GM12801 (cell line): ENCODE measurements around the gene HOXC9.

Source experiments
- TF ChIP-seq, protein P1 (sequence below): IDR thresholded peaks from one replicate; pipeline ENCODE4 v1.5.1; 2011; ENCODE audit warnings: control low read depth; ENCODE audit not compliant: insufficient read length; ENCODE audit errors: extremely low read depth

Gene HOXC9

DNA sequence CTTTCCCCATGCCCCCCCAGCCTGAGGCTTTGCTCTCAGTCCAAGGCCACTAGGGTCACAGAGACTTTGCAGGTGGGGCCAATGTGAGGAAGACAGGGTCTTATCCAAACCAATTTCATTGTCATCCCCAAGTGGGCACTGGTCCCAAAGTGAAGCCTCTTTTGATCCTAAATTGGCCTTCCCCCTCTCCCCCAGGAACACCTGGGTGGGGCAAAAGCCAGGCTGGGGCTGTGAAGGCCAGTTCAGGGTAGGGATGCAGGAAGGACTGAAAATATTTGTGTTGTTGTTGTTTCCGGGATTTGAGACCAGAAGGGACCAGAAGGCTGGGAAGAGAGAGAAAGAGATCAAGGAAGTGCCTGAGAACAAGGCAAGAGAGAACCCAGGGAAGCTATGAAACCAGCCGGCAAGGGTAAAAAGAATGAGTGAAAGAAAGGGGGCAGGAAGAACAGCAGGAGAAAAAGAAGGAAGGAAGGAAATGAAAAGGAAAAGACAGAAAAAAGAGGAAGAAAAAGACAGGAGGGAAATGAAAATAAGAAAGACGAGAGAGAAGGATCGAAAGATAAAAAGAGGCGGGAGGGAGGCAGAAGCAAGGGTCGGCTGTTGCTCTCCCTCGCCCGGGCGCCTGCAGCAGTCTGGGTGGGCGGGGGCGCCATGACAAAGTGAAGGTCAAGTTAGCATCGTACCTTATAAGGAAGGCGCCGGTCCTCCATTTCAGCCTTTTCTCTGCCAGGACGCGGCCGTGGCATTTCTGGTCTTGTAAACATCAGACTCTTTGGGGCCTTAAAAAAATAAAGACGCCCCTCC, 34.5 kb upstream of the HOXC9 start:
- TF ChIP-seq, protein P1, sequence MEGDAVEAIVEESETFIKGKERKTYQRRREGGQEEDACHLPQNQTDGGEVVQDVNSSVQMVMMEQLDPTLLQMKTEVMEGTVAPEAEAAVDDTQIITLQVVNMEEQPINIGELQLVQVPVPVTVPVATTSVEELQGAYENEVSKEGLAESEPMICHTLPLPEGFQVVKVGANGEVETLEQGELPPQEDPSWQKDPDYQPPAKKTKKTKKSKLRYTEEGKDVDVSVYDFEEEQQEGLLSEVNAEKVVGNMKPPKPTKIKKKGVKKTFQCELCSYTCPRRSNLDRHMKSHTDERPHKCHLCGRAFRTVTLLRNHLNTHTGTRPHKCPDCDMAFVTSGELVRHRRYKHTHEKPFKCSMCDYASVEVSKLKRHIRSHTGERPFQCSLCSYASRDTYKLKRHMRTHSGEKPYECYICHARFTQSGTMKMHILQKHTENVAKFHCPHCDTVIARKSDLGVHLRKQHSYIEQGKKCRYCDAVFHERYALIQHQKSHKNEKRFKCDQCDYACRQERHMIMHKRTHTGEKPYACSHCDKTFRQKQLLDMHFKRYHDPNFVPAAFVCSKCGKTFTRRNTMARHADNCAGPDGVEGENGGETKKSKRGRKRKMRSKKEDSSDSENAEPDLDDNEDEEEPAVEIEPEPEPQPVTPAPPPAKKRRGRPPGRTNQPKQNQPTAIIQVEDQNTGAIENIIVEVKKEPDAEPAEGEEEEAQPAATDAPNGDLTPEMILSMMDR, result no peak

DNA sequence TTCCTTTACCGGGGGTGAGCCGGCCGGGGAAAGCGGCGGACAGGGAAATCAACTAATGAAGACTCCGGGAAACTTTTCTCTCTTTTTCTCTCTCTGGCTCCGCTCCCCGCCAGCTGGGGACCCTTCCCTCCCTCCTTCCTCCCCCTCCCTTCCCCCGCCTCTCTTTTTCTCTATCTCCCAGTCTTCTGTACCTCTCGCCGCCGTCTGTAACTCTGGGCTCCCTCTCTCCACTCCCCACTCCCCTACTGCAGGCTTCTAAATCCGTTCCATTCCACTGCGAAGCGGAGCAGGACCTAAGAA, 33.9 kb upstream of the HOXC9 start:
- TF ChIP-seq, protein P1, result no peak

DNA sequence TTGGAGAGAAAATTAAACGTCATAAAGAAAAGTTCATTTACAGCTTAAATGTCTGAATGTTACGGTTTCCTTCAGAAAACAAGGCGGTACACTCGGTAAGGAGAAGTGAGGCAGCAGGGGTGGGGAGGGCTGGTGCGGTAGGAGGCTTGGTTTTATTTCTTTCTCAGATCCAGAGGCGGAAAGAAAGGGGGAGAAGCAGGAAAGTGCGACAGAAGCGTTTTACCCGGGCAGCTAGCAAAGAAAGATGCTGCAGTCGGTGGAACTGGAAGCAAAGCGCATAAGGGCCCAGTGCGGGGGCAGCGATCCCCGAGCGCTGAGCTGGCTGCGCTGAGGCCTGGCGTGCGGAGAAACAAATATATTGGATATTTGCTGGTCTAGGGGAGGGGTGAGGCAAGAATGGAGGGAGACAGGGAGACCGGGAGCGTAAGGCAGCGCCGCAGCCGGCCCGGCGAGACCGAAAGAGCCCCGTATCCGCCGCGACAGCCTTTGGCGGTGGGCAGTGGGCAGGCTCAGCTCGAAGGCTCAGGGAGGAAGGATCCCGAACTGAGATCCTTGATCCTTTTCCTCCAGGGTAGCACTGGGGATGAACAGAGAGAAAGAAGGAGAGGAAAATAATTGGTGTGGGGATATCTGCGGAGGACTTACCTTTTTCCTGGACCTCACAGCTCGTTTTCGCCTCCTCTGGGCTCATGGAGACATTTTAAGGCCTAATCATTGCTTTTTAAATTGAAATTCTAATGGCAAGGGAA, 33.4 kb upstream of the HOXC9 start:
- TF ChIP-seq, protein P1, result no peak

DNA sequence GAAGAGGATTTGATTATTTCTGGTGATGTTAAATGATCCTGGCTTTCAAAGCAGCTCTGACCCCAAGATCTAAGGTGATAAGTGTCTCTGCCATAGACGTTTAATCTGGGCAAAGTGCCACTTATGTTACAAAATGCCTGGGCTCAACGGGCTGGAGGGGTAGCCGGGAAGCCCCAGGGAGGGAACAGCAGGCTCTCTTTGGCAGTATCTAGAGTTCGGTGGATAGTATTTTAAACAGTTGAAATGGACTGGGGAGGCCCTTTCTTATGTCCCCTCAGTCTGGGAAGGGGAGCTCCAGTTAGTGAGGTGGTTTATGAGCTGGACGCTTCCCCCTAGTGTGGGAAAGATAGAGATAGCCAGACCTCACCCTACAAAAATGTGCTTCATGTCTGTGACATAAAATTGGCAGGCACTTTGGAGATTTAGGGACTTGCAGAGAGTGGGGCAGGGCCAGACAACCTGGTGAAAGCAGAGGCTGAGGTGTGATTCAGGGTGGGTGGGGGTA, 32.5 kb upstream of the HOXC9 start:
- TF ChIP-seq, protein P1, result no peak

DNA sequence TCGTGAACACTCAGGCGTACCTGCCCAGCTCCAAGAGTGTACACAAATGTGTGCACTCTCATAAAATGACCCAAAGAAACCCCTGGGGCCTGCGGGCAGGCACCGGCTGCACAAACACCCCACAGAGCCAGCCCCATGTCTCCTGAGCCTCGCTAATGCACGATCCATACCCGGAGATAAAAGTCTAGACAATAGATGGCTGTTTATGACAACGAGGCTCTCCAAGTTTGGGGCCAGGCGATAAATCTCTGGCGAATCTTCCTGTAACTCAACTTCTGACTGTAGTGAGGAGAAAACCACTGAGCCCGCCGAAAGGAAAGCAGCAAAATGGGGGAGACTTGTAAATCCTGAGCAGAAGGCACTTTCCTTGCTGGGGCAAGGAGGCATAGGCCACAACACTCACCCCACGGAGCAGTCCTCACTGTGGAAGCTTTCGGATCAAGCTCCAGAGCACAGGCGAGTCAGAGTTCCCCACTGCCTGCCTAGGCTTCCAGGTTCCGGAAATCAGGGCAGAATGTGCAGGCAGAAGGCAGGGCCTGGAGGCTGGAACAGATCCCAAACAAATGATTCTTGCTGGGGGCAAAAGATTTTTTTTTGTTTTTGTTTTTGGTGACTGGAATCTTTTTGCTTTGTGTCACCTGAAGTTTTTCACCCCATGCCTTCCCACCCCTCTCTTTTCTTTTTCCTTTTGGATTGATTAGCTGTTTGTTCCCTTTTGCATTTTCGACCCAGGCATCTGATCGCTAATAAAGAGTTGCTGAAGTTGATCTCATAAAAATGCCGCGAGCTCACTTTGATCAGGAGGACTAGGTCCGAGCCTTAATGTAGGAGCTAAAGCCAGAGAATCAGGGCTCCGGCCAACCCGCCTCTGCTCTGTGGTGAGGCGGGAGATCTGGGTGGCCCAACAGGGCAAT, 31.5 kb upstream of the HOXC9 start:
- TF ChIP-seq, protein P1, result no peak

DNA sequence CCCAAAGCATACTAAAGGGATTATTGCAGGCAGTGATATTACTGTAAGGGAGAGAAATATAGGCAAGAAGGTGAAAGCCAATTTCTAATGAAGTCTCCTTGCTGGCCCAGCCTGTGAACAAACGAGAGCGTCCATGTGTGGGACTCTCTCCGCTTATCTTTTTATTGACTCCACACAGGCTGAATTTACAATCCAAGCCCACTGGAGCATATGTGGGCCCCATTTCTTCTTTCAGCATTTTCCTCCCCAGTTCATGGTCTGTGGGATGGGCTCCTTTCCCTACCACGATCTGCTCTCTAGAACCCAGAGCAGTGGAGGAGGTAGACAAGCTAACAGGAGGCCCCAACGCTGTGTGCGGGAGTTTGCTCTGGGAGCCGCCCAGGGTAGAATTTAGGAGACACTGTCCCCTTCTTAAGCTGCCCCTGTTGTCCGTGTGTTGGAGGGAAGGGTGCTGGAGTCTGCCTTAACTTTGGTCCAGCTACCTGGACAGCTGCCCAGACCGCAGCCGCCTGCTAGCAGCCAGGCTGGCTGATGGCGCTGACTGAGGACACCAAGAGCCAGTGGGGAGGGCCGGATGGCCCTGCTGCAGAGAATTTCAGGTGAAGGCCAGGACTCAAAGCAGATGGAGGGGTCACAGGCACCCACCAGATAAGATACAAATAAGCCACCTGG, 30.2 kb upstream of the HOXC9 start:
- TF ChIP-seq, protein P1, result no peak
